CD4-positive, alpha-beta T cell (primary cell): ENCODE data around the gene GPATCH2L. TPM values are rescaled to one million over a fixed set of nuclear protein-coding genes. Genes with fewer than 3 reads are reported as not detected.

Experiments used
- ATAC-seq: fragments of 200-7000 bp; cut with Tn5 transposase; one replicate; pipeline ENCODE4 v1.10.0; 2022; ENCODE audit warnings: mild to moderate bottlenecking; ENCODE audit not compliant: poor library complexity
- CTCF ChIA-PET: fragments of 350-600 bp; sonication (Branson Sonifier 250); formaldehyde crosslinking; loops from one replicate; lab custom pipeline; 2021; ENCODE audit warnings: antibody characterized with exemption, inconsistent platforms; lab: Charles Lee
- POLR2A ChIA-PET: fragments of 350-600 bp; sonication (Branson Sonifier 250); formaldehyde crosslinking; loops from one replicate; lab custom pipeline; 2021; ENCODE audit warnings: antibody characterized with exemption, inconsistent platforms; lab: Charles Lee
- DNase-seq, 14 experiments: peaks; one replicate each; pipeline ENCODE4 v3.0.0-alpha.2; 2013 to 2020; ENCODE audit warnings: mixed read lengths in 2 of 14
- H3K27ac ChIP-seq, 2 donors: one replicate each; pipeline versions ENCODE4 v1.5.1 to v1.7.0; 2013; ENCODE audit warnings: low read length in 2 of 2, low read depth in 1 of 2, mild to moderate bottlenecking in 1 of 2
- H3K27me3 ChIP-seq, 2 experiments: 1 replicate in 1 of 2; 2 replicates in 1 of 2; pipeline versions ENCODE4 v1.6.1 to v1.7.0; 2013; ENCODE audit warnings: low read length in 2 of 2, control low read depth in 1 of 2, mild to moderate bottlenecking in 1 of 2, moderate library complexity in 1 of 2; ENCODE audit not compliant: insufficient read depth in 2 of 2, control insufficient read depth in 1 of 2
- H3K36me3 ChIP-seq: one replicate; pipeline ENCODE4 v1.6.1; 2013; ENCODE audit warnings: low read length, control low read depth; ENCODE audit not compliant: insufficient read depth
- H3K4me1 ChIP-seq: one replicate; pipeline ENCODE4 v1.6.1; 2013; ENCODE audit warnings: low read length, control low read depth; ENCODE audit not compliant: insufficient read depth
- H3K4me3 ChIP-seq: one replicate; pipeline ENCODE4 v1.5.1; 2013; ENCODE audit warnings: mild to moderate bottlenecking, low read length, moderate library complexity
- H3K9me3 ChIP-seq, 2 experiments: 1 replicate in 1 of 2; 2 replicates in 1 of 2; pipeline versions ENCODE4 v1.6.1 to v1.7.0; 2013; ENCODE audit warnings: low read length in 2 of 2, mild to moderate bottlenecking in 2 of 2, control low read depth in 1 of 2, moderate library complexity in 1 of 2; ENCODE audit not compliant: control insufficient read depth in 1 of 2, insufficient read depth in 1 of 2
- H3K27ac Mint-ChIP-seq: one replicate; pipeline ENCODE4 v1.8.0; 2020; ENCODE audit warnings: mixed read lengths
- H3K27me3 Mint-ChIP-seq: one replicate; pipeline ENCODE4 v1.8.0; 2021; ENCODE audit warnings: mixed read lengths
- H3K36me3 Mint-ChIP-seq: one replicate; pipeline ENCODE4 v1.8.0; 2021; ENCODE audit warnings: low read depth, mixed read lengths
- H3K4me1 Mint-ChIP-seq: one replicate; pipeline ENCODE4 v1.8.0; 2021; ENCODE audit warnings: low read depth, mixed read lengths
- H3K4me3 Mint-ChIP-seq: one replicate; pipeline ENCODE4 v1.8.0; 2020; ENCODE audit warnings: mild to moderate bottlenecking, mixed read lengths
- H3K9me3 Mint-ChIP-seq: one replicate; pipeline ENCODE4 v1.8.0; 2020; ENCODE audit warnings: mixed read lengths
- intact Hi-C, 2 experiments: fragments of 100-400 bp; cut with DNase I in 1 of 2; cut with micrococcal nuclease in 1 of 2; formaldehyde crosslinking; loops; one replicate each; pipeline versions ENCODE4 v1.15.1 to v1.9.0; 2023 to 2025; cut with DNase I, micrococcal nuclease
- total RNA-seq, 174 experiments: library from RNA in 2 of 174; stranded (reverse) in 2 of 174; gene quantifications; one replicate each; pipeline ENCODE4 v1.2.3 and lab custom pipeline; 2021 to 2026
- TF ChIP-seq, protein P1 (sequence below): fragments of 200-600 bp; IDR thresholded peaks from one replicate; pipeline ENCODE4 v1.8.0; 2022; ENCODE audit warnings: antibody characterized with exemption, mild to moderate bottlenecking

GPATCH2L gene
- total RNA-seq, 2 experiments from 2014 or later: 56.0 to 61.5 TPM

DNA sequence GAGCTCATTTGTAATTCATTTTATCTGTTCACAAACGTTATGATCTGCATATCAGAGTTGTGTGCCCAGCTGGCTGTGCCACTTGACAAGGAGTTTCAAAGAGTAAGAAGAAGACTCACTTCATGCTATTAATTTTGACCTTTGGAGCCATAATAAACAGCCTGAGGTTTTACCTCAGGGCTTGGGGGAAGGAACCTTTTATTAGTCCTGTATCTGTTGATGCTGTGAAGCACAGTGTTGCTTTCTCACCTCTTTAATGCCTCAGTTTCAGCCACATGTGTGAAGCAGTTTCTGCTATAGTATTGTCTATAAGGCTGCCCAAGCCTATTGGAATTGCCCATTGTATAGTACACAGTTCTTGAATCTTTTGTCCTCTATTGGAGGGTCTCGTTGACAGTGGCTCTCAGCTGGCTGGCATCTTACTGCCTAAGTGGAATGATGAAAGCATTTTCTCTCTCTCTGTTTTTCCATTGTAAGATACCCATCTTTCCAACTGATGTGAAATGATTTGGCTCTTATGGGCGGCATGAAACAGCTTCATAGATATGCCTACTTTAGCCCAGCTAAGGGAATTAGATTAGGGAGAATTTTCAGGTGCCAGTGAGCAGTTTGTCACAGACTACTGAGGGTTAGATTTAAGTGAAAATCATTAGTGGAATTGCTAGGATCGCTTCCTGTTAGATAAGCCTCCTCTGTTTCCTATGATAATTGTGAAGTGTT, 34.7 kb downstream of the GPATCH2L start:
- Histone ChIP-seq H3K4me1 (no peaks in the 10 kb centered on the region), H3K27me3 (no peaks in the 10 kb centered on the region), H3K27ac (no peak overlapping the region), H3K9me3 (no peaks in the 10 kb centered on the region), H3K4me3 (no peak overlapping the region), H3K36me3 (peaks cover 49% of the 10 kb centered on the region)
- Mint-ChIP-seq H3K27ac (no peak overlapping the region), H3K4me3 (no peak overlapping the region), H3K36me3 (peaks cover 93% of the 10 kb centered on the region), H3K9me3 (no peaks in the 10 kb centered on the region), H3K4me1 (peaks cover 11% of the 10 kb centered on the region), H3K27me3 (no peaks in the 10 kb centered on the region)
- ChIA-PET CTCF (no interaction called here), POLR2A (no interaction called here)
- intact Hi-C loops: no loop called here
- TF ChIP-seq, protein P1, sequence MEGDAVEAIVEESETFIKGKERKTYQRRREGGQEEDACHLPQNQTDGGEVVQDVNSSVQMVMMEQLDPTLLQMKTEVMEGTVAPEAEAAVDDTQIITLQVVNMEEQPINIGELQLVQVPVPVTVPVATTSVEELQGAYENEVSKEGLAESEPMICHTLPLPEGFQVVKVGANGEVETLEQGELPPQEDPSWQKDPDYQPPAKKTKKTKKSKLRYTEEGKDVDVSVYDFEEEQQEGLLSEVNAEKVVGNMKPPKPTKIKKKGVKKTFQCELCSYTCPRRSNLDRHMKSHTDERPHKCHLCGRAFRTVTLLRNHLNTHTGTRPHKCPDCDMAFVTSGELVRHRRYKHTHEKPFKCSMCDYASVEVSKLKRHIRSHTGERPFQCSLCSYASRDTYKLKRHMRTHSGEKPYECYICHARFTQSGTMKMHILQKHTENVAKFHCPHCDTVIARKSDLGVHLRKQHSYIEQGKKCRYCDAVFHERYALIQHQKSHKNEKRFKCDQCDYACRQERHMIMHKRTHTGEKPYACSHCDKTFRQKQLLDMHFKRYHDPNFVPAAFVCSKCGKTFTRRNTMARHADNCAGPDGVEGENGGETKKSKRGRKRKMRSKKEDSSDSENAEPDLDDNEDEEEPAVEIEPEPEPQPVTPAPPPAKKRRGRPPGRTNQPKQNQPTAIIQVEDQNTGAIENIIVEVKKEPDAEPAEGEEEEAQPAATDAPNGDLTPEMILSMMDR: no peak
- ATAC-seq: no peak
- DNase-seq: no peak

DNA sequence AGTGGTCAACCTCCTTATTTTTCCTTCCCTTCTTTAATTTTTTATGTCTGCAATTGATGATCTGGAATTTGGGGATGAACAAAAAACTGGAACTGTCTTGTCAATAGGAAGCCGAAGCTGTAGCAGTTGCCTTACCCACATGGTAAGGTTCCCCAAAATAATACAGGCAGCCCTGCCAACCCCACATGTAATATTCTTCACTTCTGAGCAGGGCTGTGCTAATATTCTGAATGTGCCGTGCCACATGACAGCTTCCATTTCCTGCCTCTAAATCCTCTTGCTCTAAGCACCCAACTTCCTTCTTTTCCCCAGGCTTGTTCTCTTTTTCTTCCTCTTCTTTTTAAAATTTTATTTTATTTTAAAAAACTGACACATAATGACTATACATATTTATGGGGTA, 39.6 kb downstream of the GPATCH2L start:
- TF ChIP-seq, protein P1: no peak
- Mint-ChIP-seq H3K27me3 (no peaks in the 10 kb centered on the region), H3K4me1 (peaks cover 11% of the 10 kb centered on the region), H3K4me3 (no peak overlapping the region), H3K27ac (no peak overlapping the region), H3K9me3 (no peaks in the 10 kb centered on the region), H3K36me3 (peaks cover 88% of the 10 kb centered on the region)
- no peaks in the 10 kb centered on the region for H3K4me1 ChIP-seq
- ChIA-PET CTCF (no interaction called here), POLR2A (no interaction called here)
- DNase-seq (peak in 2 of 14 experiments; percentile 44 to 47), ATAC-seq (no peak)
- intact Hi-C loops: no loop called here
- no peaks in the 10 kb centered on the region for H3K27me3 ChIP-seq
- H3K4me3 ChIP-seq: no peak overlapping the region
- no peak overlapping the region for H3K27ac ChIP-seq
- H3K36me3 ChIP-seq: peaks cover 70% of the 10 kb centered on the region
- no peaks in the 10 kb centered on the region for H3K9me3 ChIP-seq

DNA sequence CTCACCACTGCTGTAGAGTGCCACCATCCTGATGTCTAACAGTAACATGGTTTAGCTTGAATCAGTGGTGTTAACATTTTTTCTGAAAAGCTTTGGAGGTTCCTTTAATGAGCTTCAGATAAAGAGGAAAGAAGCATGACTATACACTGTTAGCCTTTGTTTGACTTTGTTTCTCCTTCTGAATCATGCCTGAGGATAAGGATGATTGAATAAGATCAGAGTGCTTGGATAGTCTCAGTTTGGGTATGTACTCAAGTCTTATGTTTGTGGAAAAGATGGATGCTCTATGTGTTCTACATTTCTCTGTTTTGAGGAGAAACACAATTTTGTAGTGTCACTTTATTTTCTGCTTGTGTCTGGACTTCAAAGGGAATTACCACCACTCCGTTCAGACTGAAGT, 42.0 kb downstream of the GPATCH2L start:
- Mint-ChIP-seq H3K4me1 (peaks cover 9% of the 10 kb centered on the region), H3K4me3 (no peak overlapping the region), H3K27me3 (no peaks in the 10 kb centered on the region), H3K9me3 (no peaks in the 10 kb centered on the region), H3K27ac (no peak overlapping the region), H3K36me3 (peaks cover 88% of the 10 kb centered on the region)
- intact Hi-C loops: no loop called here
- no peaks in the 10 kb centered on the region for H3K4me1 ChIP-seq
- ATAC-seq: no peak
- no peaks in the 10 kb centered on the region for H3K27me3 ChIP-seq
- TF ChIP-seq, protein P1: no peak
- H3K4me3 ChIP-seq: no peak overlapping the region
- no peak for DNase-seq
- H3K27ac ChIP-seq: no peak overlapping the region
- H3K9me3 ChIP-seq: no peaks in the 10 kb centered on the region
- peaks cover 81% of the 10 kb centered on the region for H3K36me3 ChIP-seq
- CTCF ChIA-PET: interaction anchor here (0.7 kb wide), 1 partner anchor 28 kb away, joined by 3 read pairs; no protein-coding TSS in a partner anchor
- POLR2A ChIA-PET: no interaction called here
